Measurements from ENCODE around the gene DDHD1.

DDHD1 gene

DNA sequence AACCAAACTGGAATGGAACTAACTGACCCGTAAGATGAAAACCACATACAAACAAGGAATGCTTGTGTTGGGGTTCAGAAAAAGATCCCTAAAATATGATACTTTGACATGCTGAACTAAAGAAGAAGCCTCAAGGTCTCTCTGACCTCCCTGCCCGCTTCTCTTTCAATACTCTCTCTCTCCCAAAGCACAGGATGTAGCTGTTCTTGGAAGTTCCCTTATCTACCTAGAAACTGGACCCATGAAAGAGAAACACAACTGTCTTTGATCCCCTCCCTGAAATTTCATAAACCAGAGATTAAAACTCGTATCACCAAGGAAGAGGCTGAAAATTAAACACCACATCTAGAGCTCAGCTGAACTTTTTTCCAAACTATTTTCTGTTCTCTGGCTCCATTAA is 125.6 kb downstream of the DDHD1 start:
- no peak for DNase-seq

DNA sequence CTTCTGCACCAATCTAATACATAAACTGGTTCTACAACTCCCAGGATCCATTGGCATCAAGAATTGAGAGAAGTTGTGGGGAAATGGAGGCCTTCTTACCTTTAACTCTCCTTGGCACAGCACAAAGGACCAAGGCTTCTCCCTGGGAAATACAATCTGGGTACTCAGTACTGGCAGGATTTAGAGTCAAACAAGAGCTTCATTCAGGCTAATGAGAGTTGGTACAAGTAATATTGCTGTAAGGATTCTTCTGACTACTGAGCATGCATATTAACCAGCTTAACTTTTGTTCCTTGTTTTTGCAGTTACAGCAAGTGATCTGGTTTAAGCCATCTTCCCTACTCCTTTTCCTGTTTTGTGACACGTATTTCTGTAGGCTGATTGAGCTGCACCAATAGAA is 126.1 kb downstream of the DDHD1 start:
- DNase-seq, result no peak

DNA sequence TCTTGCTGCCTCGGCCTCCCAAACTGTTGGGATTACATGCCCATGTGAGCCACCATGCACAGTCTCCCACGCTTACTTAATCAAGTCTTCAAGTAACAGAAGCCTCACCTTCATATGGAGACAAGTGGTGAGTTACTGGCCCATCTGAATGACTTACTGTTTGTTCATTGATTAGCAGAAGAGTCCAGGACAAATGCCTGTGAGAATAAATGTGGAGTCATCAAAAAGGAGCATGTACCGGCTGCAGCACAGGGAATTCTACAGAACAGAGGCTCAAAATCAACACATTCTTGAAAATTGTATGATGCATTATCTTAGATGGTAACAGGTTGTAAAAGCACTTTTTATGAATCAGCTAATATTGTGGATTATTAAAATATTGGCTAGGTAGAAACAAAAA is 129.8 kb downstream of the DDHD1 start:
- DNase-seq, result no peak

DNA sequence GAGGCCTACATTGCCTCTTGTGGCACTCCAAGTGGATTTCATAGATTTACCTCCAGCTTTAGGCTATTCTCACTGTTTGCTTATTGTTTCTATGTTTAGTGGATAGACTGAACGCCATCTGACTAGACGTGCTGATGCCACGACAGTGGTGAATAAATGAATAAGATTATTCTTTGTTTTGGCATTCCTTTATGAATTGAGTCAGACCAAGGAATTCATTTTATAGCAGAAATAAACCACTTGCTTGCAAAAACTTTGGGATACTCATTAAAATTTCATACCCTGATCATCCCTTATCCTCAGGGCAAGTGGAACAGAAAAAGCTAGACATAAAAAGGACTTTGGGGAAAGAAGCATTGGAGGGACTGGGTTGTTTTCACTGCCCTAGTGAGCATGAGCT is 130.5 kb downstream of the DDHD1 start:
- DNase-seq, result no peak

DNA sequence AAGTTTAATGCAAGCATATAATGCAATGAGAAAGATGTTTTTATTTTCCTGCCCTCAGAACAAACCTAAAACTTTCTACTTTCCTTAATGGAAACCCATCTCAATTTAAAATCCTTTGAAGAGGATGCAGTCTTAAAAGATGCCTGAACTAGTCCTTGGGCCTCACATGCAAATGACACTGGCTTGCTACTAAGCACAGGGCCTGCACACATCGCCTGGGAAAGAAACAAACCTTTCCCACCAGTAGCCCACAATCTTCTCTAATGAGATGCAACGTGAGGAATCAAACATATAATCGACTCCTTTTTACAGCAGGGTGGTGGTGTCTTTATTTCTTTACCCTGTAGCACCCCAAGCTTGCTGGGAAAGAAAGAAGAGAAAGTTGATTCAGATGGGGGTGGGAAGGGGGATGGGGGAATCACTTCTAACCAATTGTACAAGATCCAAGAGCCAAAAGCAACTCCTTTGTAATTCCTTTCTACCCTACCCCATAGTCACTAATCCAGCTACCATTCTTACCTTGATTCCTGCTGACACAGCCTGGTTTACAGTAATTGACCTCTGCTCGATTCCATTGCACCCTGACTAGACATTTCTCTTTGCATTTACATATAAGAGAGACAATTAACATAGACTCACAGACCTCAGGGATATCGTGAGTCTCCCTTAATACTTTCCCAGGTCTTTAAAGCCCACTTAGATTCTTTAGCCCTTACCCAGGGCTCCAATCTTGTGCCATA is 132.8 kb downstream of the DDHD1 start:
- DNase-seq, result no peak

DNA sequence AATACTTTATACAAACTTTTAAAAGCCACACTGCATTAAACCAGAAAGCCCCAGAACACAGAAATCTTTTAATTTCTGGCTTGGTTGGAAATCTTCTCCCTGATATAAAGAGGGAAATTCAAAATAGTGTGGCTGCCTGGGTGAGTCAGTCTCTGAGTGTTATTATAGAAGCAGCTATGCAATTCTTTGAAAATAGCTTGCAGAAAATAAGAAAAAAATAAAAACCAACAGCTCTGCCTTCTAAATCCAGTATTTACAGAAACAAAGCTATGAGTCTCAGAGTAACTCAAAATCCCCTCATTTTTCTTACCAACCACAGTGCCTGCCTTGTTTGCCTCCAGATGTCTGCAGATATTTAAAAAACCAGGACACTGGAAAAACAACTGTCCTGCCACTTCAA is 133.7 kb downstream of the DDHD1 start:
- DNase-seq, result no peak

DNA sequence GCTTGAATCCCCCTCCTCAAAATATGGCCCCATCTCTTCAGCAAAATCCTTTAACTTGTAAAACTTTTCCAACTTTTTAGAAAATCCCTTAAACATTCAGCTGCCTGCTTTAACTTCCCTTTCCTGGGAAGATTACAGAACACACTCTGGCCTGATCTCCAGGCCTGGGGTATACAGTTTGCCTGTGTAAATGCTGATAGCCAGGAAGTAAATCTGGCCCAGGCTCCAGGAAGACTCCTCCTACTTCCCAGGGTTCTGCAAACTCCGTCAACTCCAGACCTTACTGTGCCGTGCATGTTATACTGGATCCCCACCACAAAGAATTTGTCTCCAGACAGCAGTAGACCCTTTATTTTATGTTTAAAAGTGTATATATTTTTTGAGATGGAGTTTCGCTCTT is 135.3 kb downstream of the DDHD1 start:
- DNase-seq, result no peak

DNA sequence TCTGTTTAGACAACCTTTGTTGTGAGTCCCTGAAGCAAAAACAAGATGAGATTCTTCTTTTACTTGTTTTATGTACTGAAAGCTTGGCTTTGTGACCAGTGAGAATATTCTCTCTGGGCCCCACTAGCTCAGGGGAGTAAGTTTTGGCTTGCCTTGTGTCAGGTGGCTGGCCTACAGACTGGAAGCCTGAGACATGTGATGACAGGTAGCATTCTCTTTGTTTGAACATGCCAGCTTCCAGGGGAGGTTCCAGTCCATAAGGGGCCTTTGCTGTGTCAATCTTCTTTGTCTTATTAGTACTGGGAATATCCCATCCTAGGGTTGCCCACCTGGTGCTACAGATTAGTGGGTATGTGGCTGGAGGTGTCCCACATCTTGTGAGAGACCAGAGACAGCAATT is 136.2 kb downstream of the DDHD1 start:
- no peak for DNase-seq

DNA sequence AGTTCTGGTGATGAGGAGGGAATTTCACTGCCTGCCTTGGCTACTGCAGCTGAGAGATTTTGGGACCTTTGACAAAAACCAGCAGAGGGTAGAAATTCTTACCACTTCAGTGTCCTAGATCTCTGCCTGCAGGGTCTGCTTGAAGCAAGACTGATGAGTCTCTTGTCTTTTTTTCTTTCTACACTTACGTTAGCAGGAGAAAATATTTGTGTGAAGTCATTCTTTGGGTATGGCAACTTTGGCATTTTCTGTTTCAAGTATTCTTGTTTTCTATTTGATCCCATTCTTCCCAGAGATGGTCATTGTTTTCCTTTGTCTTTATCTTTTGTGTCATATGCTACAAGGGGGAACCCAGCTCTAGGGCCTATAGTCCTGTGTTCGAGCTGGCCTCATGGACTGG is 136.6 kb downstream of the DDHD1 start:
- no peak for DNase-seq

DNA sequence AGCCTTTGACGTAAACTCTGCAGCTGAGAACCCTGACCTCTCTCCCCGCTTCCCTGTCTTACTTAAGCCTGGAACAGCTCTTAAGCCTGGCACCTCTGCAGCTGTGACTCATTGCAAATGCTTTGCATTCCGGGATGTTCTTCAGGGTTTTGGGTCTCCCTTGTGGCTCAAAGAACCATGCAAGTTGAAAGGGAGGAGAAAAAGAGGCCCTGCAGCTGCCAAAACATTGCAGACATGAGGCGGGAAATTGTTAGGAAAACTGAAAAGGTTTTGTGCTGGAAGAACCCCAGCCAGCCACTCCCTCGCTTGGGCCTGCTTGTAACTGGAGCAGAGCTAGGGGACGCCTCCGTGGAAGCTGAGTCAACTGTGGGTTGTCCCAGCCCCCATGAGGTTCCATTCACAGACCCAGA is 142.1 kb downstream of the DDHD1 start:
- DNase-seq, result no peak

DNA sequence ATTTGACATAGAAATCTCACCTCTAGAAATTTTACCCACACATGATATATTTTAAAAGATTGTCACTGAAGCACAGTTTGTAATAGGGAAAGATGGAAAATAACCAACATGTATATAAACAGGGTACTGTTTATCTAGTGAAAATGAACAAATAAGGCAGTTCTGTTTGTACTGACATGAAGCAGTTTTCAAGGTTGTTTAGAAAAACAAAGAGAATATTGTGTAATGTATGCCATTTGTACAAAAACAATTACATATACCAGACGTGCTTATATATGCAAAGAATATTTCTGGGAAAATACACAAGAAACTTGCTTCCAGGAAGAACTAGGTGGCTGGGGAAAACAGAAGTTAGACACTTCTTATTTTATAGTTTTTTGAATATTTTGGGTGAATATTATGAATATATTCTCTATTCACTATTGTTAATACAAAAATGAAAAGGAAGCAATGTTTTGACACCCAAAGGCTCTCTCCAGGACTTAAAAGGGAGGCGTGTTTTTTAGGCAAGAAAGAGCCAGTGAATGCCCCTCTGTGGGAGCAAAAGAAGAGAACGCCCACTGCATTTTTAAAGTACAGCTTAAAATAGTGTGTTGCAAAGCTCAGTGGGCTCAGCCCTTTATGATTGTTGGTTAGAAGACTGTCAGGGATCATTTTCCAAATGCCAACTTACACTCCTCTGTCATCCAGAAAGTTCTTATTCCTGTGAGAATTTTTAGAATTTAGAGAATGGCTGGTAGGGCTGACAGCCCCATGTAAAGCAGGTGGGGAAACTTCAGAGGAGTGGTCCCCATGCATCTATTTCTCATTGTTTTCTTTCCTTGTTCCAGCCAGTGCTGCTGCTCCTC is 142.7 kb downstream of the DDHD1 start:
- DNase-seq, result no peak

DNA sequence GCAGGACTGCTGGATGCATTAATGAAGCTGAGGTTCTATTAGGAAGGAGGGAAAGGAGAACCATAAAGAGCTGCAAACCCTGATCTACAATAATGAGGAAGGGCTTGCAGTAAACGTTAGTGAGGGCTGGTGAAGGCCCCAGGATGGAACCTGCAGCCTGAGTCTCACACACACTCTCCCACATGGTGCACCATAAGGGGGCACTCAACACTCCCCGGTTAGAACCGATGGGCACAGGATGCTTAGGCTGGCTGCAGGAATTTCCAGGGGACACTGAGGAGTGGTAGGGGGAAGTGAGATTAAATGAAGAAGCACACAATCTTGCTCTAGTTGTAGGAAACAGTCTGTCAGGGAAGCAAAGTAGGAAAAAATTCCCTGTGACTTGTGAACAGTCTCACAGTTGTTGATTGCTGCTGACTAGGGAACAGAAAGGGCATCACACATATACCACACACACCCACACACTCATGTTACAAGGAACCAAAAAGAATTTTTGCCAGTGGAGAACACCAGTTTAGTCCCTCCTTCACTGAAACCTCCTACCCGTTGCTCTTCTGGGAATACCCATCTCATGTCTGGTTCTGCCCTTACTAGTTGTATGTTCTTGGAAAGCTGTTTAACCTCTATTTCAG is 146.1 kb downstream of the DDHD1 start:
- no peak for DNase-seq

DNA sequence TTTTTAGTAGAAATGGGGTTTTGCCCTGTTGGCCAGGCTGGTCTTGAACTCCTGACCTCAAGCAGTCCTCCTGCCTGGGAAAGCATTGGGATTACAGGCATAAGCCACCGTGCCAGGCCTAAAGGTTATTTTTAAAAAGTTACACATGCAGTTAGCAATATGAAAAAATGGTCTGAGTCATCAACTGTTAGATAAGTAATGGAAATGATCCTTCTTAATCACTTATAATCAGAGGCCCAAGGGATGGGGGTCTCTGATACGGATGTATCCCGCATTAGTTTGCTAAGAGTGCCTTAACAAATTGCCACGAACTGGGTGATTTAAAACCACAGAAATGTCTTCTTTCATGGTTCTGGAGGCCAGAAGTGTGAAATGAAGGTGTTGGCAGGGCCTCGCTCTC is 148.1 kb downstream of the DDHD1 start:
- no peak for DNase-seq

DNA sequence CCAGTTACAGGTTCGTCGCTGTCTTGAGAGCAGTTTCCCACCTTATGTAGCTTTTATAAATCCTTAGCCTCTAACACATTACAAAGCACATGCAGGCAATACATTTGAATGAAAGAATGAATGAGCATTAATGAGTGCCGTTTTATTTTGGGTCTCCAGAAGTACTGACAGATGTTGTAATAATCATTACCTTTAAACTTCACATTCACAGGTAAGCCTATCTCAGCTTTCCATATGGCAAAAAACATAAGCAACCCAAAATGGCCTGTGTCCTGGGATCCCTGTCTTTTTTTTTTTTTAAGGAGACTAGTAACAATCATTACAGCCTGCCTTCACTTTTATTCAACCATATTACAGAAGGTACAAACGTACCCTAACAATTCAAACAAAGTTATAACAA is 149.3 kb downstream of the DDHD1 start:
- DNase-seq, result no peak

DNA sequence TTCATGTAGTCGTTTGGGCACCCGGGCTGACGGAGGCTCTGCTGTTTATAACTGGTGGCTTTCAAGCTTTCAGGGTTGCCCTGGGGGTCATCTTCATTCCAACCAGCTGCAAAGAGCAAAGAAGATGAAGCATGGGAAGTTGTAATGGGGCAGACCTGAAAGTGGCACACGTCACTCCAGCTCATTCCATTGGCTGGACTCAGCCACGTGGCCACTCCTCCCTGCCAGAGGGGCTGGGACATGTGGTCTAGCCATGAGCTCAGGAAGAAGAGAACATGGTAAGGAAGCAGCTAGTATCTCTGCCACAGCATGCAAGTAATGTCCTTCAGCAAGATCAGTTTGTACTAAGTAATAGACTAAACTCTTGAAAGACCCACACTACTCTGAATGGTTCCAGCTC is 150.5 kb downstream of the DDHD1 start:
- no peak for DNase-seq

DNA sequence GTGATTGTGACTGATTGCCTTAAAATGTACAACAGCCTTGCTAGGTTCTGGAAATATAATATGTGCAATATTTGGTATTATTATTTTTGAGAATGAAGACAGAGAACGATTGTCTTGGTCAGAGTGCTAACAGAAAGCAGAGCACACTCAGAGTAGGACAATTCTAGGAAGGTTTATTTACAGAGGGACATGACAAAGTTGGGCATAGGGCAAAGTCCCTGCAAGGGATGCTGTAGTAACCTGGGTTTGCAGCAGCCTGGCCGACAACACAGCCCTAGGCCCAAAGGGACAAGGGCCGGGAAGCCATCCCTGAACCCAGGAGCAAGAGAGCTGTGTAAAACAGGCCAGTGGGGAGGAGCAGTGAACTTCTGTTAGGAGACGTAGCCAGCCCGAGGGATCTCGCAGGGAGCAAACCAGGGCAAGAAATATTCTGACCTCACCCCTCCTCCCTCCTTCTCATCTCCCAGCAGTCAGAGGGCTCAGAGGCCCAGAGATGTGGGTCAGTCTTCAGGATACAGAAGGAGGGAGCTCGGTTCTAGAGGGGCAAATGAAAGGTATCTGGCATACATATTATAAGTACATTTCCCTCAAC is 151.2 kb downstream of the DDHD1 start:
- no peak for DNase-seq

DNA sequence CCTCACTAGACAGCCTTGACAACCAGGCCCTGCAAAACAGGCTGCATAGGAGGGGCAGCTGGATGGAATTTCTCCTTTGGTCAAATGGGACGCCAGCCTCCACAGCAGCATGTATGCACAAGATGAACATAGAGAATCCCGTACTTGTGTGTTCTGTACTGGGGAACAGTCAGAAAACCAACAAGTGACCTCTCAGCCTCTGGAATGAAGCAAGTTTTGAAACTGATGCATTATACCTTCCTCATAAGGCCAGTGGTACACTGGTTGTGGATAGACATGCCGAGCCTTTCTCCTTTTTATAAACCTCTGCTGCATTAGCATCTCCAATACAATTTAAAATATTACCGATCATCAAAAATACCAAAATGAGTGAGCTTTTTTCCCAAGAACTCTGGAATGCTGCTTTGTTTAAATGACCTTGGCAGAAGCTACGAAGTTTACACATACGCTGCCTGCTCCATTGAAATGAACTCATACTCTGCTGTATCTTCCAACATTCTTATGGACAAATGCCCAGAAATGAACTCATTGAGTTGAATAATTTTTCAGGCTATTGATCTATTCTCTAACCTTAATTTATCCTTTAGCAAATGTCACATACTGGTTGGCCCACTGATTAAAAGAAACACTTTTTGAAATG is 154.6 kb downstream of the DDHD1 start:
- no peak for DNase-seq

DNA sequence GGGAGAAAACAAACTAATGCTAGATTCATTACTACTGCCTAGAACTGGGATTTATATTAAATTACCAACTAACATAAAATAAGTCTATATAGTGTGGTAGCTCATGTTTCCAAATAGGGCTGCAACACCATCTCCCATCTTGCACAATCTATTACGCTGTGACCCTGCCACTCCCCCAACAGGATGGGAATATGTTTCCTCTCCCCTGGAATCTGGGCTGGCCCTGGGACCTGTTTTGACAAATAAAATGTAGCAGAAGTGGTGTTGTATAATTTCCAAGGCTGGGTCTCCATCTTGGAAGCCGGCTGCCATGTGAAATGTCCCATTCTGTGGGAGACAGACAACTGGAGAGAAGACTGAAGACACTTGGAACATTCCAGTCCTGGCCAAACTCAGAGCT is 156.6 kb downstream of the DDHD1 start:
- DNase-seq, result no peak

DNA sequence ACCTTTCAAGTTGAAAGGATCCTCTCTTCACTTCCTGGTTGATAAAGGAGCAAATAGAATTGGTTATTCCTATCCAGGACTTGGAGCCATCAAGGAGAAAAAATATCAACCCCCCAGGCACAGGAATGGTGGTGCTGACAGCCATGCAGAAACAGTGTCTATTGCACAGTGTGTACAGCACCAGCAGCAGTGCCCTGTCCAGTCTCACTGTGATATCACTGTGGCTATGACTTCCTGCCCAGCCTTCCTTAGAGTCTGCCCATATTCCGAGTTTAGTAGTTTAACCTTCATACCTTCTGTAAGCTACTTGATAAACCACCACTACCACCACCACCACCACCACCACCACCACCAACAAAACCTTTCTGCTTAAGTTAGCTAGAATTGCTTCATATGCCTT is 157.1 kb downstream of the DDHD1 start:
- no peak for DNase-seq

DNA sequence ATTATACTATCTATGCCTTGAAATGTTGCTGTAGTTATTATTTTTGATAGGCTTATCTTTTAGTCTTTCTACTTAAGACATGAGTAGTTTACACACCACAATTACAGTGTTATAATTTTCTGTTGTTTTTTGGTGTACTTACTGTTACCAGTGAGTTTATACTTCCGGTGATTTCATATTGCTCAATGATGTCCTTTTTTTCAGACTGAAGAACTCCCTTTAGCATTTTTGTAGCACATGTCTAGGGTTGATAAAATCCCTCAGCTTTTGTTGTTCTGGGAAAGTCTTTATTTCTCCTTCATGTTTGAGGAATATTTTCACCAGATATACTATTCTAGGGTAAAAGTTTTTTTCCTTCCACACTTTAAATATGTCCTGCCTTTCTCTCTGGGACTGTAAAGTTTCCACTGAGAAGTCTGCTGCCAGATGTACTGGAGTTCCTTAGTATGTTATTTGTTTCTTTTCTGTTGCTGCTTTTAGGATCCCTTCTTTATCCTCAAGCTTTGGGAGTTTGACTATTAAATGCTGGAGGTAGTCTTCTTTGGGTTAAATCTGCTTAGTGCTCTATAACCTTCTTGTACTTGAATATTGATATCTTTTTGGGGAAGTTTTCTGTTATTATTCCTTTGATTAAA is 160.8 kb downstream of the DDHD1 start:
- DNase-seq, result no peak

DNA sequence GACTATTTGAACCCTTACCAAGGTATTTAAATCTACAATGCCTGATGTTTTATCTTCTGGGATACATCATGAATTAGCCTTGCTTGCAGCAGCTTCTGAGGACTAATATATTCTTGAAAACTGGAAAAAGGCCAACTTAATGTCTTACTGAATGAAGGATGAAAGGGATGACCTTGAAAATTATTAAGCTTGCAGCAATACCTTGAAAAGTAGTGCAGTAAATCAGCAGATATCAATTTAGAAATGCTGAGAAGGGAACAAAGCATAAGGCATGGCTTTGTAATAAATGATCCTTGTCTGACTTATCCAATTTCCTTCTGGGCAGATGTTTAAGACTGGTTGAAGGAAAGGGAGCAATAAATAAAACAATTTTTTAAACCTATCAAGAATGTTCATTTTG is 165.0 kb downstream of the DDHD1 start:
- DNase-seq, result no peak

DNA sequence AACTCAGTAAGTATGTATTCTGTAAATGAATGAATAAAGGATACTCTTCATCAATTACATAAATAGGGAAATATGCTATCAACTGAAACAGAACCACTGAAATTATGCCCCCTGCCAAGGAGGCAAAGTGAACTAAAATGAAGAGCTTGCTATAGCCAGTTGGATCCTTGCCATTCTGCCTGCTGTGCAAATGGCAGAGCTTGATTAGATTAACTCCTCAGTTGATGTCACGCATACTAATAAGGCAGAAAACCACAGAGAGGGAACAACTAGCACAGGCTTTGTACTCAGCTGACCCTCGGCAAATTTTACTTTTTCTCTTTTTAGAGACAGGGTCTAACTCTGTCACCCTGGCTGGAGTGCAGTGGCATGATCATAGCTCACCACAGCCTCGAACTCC is 165.6 kb downstream of the DDHD1 start:
- DNase-seq, result no peak

DNA sequence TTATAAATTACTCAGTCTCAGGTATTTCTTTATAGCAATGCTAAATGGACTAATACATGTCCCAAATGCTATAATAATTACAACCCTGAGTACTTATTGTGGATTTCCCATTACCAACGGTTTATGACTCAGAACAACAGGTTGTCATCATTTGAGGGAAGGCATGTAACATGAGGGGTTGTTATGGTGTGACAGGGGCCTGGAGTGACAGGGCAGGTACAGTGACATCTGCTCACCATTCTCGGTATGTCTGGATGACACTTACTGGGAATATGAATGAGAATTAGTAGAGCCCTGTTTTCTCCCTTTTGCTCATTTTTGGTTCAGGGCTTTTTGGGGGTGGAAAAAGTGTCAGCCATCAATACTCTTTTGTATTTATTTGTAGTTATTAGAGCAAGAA is 166.1 kb downstream of the DDHD1 start:
- DNase-seq, result no peak
